Left cardiac atrium (tissue), 4 donors: ENCODE data around the gene SF3B3. TPM values are rescaled to one million over a fixed set of nuclear protein-coding genes. Genes with fewer than 3 reads are reported as not detected.
"Not testable (repeated sequence)": the region's sequence is repeated elsewhere in the genome, so short reads cannot be mapped to it uniquely, and the experiment has no call there.

Experiments
- ATAC-seq, 2 donors: fragments of 200-7000 bp; cut with Tn5 transposase; one replicate each; pipeline ENCODE4 v1.9.1; 2020; ENCODE audit warnings: mild to moderate bottlenecking in 2 of 2, moderate library complexity in 2 of 2
- DNase-seq: peaks from one replicate; pipeline ENCODE4 v3.0.0-alpha.2; 2020
- intact Hi-C, 2 donors: fragments of 100-400 bp; cut with DNase I; formaldehyde crosslinking; loops; one replicate each; pipeline versions ENCODE4 v1.14.1 to v1.15.1; 2022 to 2023
- total RNA-seq, 2 donors: library from RNA; stranded (reverse); fragmentation: NEBNext Ultra II Directional; extraction: Animal tissue kit (Norgen Biotek cat#: 25700); gene quantifications; one replicate each; pipeline ENCODE4 v1.2.1, GENCODE V29; 2021
- donor health status: DM: no; HTN: yes; CAD: no.
- donor health status: DM: no; HTN: yes; CAD: no; lungs with severe emphysema.
- donor health status: DM: yes; HTN: yes; CAD: no.
- donor health status: Dilated cardiomyopathy.

Gene SF3B3
- total RNA-seq, 2 donors from 2014 or later, result 119 to 165 TPM

GRCh38 chr16:70601576-70602575 lies 78.3 kb downstream of the SF3B3 start:
- intact Hi-C loops, result no loop called here
- DNase-seq, result no peak
- no peak for ATAC-seq

DNA sequence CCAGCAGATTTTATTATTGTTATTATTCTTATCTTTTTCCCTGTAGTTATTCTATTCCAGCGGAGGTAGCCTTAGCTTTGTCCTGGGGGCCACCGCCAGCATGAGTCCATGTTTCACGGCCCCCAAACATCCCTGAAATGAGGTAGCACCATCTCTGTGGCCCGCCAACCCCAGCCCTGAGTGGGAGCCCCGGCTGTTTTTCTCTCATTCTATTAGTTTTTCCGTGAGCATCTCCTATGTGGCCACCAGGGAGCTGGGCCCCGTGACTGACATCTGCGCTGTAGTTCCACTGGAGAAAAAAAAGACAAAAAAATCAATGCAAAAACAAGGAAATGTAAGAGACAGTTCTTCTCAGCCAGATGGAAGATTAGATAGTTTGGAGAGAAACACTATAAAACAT lies 79.2 kb downstream of the SF3B3 start:
- intact Hi-C loops, result no loop called here
- ATAC-seq, result no peak
- no peak for DNase-seq

DNA sequence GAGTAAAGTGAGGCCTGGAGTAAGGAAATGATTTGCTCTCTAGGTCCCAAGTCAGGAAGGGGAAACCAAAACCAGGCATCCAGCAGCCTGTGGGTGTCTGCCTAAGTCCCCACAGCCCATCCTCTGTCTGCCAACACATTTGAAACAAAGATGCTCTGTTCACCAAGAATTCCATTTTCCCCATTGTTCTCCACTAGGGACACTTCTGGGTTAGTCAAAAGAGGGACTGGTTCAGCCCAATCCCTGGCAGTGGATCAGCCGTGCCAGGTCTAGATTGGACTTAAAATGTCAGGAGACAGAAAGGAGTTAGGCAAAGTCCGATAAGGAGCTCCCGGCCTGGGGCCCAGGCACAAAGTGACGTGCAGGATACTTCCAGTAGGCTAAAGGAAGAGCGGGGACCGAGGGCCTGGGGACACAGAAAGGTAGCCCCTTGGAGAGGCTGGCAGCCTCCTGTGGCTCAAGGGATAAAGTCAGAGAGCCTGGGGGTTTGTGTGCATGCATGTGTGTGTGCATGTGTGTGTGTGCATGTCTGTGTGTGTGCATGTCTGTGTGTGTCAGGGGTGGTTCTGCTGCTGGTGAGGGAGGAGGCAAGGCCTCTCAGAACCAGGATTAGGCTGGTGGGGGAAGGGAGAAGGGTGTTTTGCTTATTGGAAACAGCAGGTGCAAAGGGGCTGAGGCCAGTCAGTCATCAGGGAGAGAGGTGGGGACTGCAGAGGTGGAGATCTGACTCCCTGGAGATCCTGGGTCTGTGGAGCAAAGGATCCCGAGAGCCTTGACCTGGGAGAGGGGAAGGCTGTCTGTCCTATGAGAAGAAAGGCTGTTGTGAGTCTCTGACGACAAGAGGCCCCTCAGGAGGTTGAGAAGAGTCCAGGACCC lies 81.0 kb downstream of the SF3B3 start:
- ATAC-seq, result peak in 1 of 2 donors; percentile 24
- DNase-seq, result no peak
- intact Hi-C loops, result no loop called here

GRCh38 chr16:70605283-70605657 lies 81.7 kb downstream of the SF3B3 start:
- ATAC-seq (no peak), DNase-seq (no peak)
- intact Hi-C loops, result no loop called here

DNA sequence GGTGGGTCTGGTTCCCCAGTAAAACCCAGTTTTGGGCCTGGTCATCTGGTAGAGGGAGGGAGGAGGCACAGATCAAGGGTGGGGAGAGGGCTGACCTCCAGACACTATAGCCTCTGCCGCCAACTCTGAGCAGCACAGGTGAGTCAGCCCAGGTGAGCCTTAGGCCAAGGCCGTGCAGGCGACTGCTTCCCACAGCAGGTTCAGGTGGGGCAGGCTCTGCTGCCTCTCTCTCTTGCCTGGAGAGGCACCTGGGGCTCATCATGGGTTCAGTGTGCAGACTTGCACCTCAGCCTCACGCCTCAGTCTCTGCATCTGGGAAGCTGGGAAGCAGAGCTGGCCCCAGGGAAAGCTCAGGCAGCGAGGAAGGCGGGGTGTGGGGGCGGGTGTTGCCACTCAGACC lies 84.9 kb downstream of the SF3B3 start:
- intact Hi-C loops, result no loop called here
- ATAC-seq (no peak), DNase-seq (no peak)

GRCh38 chr16:70610273-70611223 lies 86.9 kb downstream of the SF3B3 start:
- intact Hi-C loops, result no loop called here
- DNase-seq (peak; percentile 46), ATAC-seq (peak; percentile 49 to 59)

DNA sequence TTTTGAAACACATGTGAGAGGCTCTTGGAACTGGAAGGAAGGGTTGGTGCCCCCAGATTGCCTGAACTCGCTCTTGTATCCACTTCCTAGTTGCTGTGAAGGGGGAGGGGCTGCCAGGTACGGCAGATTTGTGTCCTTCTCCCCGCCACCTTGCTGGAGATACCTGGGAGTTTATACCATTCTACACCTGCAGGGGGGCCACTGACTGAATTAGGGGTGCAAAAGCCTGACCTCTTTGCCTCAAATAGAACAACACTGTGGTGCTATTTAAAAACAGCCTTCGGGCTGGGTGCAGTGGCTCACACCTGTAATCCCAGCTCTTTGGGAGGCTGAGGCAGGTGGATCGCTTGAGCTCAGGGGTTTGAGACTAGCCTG lies 87.6 kb downstream of the SF3B3 start:
- DNase-seq (no peak), ATAC-seq (no peak)
- intact Hi-C loops, result no loop called here

DNA sequence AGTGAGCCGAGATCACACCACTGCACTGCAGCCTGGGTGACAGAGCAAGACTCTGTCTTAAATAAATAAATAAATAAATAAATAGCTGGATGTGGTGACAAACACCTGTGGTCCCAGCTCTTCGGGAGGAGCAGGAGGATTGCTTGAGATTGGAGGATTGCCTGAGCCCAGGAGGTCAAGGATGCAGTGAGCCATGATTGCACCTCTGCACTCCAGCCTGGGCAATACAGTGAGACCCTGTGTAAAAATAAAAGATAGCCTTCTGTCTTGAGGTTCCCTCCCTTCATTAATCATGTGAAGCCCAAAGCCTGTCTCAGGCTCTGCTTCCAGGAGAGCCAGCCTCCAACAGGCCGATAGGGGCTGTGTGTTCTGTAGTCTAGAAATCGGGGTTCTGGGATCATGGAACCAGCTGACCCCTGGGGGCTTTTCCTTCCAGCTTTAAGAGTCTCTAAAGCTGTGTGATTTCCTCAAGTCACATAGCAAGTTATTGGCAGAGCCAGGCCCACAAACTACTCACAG lies 88.2 kb downstream of the SF3B3 start:
- no peak for ATAC-seq
- intact Hi-C loops, result no loop called here
- no peak for DNase-seq

- no peak for ATAC-seq
- intact Hi-C loops, result no loop called here
These were observed 89.3 kb downstream of the SF3B3 start for GRCh38 chr16:70612931-70613330.

DNA sequence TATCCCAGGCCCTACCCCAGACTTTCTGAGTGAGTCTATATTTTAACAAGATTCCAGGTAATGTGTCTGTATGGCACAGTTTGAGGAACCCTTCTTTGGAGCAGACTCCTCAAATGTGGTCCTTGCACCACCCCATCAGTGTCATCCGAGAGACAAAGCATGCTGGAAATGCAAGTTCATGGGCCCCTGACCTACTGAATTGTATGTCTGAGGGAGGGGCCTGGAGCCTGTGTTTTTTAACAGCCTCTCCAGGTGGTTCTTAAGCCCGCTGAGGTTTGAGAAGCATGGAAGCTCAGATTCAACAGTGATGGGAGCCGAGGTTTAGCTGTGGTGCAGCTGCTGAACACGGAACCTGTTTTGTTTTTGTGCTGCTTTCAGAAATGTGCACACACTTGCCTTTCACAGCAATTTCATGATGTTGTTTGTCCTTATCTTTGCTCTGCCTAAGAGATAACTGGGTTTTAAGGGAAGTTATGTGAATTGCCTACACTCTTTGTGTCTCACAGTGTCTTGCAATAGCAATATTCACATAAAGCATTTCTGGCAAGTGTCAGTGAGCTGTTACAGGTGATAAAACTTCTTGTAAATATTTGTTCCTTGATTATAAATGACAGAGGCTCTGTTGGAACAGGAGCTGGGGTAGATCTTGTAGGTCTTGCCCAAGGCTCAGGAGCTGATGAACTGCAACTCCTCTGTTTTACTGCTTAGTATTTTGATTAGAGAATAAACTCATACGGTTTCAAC lies 90.8 kb downstream of the SF3B3 start:
- DNase-seq, result no peak
- no peak for ATAC-seq
- intact Hi-C loops, result no loop called here

More at GRCh38 chr16:70612931-70613330, 89.3 kb downstream of the SF3B3 start:
- DNase-seq, result no peak

DNA sequence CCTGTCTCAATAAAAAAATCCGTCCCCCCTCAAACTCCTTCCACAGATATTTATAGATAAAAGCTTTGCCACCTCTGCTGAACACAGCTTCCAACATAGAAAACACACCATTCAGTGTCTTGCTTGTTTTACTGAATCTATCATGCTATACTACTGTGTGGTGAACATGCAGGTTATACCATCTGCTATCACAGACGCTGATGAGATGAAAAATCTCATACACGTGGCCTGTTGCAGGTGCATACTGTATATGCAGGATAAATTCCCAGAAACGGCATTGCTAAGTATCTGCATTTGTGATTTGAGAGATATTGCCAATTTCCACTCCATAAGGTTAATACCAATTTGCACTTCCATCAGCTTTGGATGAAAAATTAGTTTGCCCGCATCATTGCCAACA lies 92.3 kb downstream of the SF3B3 start:
- intact Hi-C loops, result no loop called here
- ATAC-seq (no peak), DNase-seq (no peak)

DNA sequence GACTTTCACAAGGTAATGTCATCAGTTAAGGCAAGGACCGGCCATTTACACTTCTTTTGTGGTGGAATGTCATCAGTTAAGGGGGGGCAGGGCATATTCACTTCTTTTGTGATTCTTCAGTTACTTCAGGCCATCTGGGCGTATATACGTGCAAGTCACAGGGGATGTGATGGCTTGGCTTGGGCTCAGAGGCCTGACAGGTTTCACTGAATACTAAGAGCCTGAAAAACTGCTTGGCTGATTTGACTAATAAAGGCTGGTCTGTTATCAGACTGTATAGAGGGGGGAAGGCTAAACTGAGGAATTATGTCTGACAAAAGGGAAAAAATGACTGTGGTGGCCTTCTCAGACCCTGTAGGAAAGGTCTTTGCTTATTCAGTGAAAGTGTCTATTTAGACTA lies 98.2 kb downstream of the SF3B3 start:
- DNase-seq, ATAC-seq, intact Hi-C loops: not testable (repeated sequence)

Other genes starting within 250 kb of the SF3B3 start
- 10 to 100 TPM; 62.0 to 69.7 TPM for gene AARS1, start 234.3 kb upstream of the SF3B3 start, total RNA-seq
- gene DDX19B, start 224.6 kb upstream of the SF3B3 start, total RNA-seq, result 10 to 100 TPM; 14.9 to 21.8 TPM
- gene DDX19A, start 176.9 kb upstream of the SF3B3 start, total RNA-seq, result 10 to 100 TPM; 22.9 to 26.2 TPM
- 10 to 100 TPM; 21.1 to 23.5 TPM for gene ST3GAL2, start 84.7 kb upstream of the SF3B3 start, total RNA-seq
- gene FCSK, start 69.2 kb upstream of the SF3B3 start, total RNA-seq, result 10 to 100 TPM in 1 of 2 donors, 1 to 10 TPM in 1; 9.5 to 11.4 TPM
- gene COG4, start 262 bp upstream of the SF3B3 start, total RNA-seq, result 10 to 100 TPM; 33.9 to 41.2 TPM
- gene IL34, start 122.7 kb downstream of the SF3B3 start, total RNA-seq, result 1 to 10 TPM; 1.4 to 4.0 TPM
- 10 to 100 TPM; 50.7 to 51.4 TPM for gene MTSS2, start 162.2 kb downstream of the SF3B3 start, total RNA-seq